Mesodermal cell (in vitro differentiated cells): ENCODE data around the gene TULP3.

Experiments used
- H3K27ac ChIP-seq: 2 replicates; pipeline ENCODE4 v1.7.0; 2013; ENCODE audit warnings: mild to moderate bottlenecking, low read depth, low read length, moderate library complexity; ENCODE audit not compliant: severe bottlenecking
- H3K36me3 ChIP-seq: 2 replicates; pipeline ENCODE4 v1.7.1; 2013; ENCODE audit warnings: mild to moderate bottlenecking, low read length, moderate library complexity; ENCODE audit not compliant: control insufficient read depth, insufficient read depth
- H3K4me1 ChIP-seq: one replicate; pipeline ENCODE4 v1.7.1; 2013; ENCODE audit warnings: mild to moderate bottlenecking, low read length; ENCODE audit not compliant: insufficient read depth, control insufficient read depth, poor library complexity, severe bottlenecking
- H3K4me3 ChIP-seq: 2 replicates; pipeline ENCODE4 v1.7.0; 2013; ENCODE audit warnings: low read length, control low read depth, mild to moderate bottlenecking; ENCODE audit not compliant: insufficient read depth, poor library complexity, severe bottlenecking; ENCODE audit errors: extremely low read depth
- H3K9me3 ChIP-seq: 2 replicates; pipeline ENCODE4 v1.7.1; 2013; ENCODE audit warnings: mild to moderate bottlenecking, low read length, moderate library complexity; ENCODE audit not compliant: control insufficient read depth
- WGBS, 2 experiments: methylation state at CpG; one replicate each; pipeline ENCODE4 v1.1.5; 2013; ENCODE audit warnings: missing lambda C conversion rate in 2 of 2; ENCODE audit not compliant: insufficient coverage in 2 of 2; 5-methylcytosine and 5-hydroxymethylcytosine counted together

The TULP3 gene

GRCh38 chr12:2877047-2877952 lies 13.4 kb upstream of the TULP3 start, which contains the start of the genes FOXM1 and RHNO1:
Gene FOXM1, minus strand, starts transcription at chr12:2877174. Its CDS starts 2,696 bp downstream, at chr12:2874478.
Gene RHNO1, plus strand, starts transcription at chr12:2877223. Its CDS starts 8,144 bp downstream, at chr12:2885367.
- Histone ChIP-seq H3K9me3 (no peaks in the 10 kb centered on the region), H3K27ac (peak within 1 kb of the TSS; percentile 90), H3K36me3 (peaks cover 40% of the 10 kb centered on the region), H3K4me3 (peak within 1 kb of the TSS; percentile 92), H3K4me1 (peaks cover 4% of the 10 kb centered on the region)
- WGBS, 2 experiments: 1% methylated on average over 49 to 54 of the region's 70 CpGs

GRCh38 chr12:2877953-2878732 lies 12.5 kb upstream of the TULP3 start:
- H3K4me3 ChIP-seq: peak overlapping the region; percentile 92
- no peaks in the 10 kb centered on the region for H3K9me3 ChIP-seq

DNA sequence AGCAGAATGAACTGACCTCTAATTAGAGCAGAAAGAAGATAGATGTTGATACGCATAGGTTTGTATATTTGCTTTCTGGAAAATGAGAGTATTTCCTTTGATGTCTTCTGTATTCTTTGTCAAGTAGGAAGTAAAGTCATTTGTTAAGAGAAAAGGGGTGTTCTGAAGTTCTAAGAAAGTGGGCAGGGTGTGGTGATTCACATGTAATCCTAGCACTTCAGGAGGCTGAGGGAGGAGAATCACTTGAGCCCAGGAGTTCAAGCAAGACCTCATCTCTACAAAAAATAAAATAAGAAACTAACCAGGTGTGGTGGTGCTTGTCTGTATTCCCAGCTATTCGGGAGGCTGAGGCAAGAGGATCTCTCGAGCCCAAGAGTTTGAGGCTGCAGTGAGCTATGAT lies 10.8 kb upstream of the TULP3 start:
- no peaks in the 10 kb centered on the region for H3K9me3 ChIP-seq
- no peak overlapping the region for H3K27ac ChIP-seq
- H3K4me3 ChIP-seq: no peak overlapping the region
- peaks cover 4% of the 10 kb centered on the region for H3K4me1 ChIP-seq
- 91 to 100% methylated on average over 1 of the region's 3 CpGs for WGBS, 2 experiments
- H3K36me3 ChIP-seq: peaks cover 21% of the 10 kb centered on the region

More at GRCh38 chr12:2877953-2878732, 12.5 kb upstream of the TULP3 start:
- WGBS, 2 experiments: 22 to 30% methylated on average over 8 to 14 of the region's 16 CpGs
- peaks cover 34% of the 10 kb centered on the region for H3K36me3 ChIP-seq
- peak overlapping the region; percentile 90 for H3K27ac ChIP-seq
- H3K4me1 ChIP-seq: peaks cover 4% of the 10 kb centered on the region

DNA sequence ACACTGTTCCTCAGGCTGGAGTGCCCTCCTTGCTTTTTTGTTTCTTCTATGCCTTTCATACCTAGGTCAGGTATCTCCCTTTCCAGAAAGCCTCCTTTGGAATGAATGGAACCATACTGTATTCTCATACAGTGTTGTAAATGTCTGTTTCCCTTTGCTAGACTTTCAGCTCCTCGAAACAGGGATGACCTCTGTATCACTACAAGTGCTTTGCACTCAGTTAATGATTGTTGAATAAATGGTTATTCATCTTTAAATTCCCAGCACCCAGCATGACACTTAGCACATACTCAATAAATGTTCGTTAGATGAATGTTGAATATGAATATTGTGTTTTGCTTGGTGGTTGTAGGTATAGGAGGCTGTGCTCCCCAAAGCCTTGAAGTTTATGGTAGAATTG lies 5.9 kb upstream of the TULP3 start:
- peaks cover 58% of the 10 kb centered on the region for H3K36me3 ChIP-seq

DNA sequence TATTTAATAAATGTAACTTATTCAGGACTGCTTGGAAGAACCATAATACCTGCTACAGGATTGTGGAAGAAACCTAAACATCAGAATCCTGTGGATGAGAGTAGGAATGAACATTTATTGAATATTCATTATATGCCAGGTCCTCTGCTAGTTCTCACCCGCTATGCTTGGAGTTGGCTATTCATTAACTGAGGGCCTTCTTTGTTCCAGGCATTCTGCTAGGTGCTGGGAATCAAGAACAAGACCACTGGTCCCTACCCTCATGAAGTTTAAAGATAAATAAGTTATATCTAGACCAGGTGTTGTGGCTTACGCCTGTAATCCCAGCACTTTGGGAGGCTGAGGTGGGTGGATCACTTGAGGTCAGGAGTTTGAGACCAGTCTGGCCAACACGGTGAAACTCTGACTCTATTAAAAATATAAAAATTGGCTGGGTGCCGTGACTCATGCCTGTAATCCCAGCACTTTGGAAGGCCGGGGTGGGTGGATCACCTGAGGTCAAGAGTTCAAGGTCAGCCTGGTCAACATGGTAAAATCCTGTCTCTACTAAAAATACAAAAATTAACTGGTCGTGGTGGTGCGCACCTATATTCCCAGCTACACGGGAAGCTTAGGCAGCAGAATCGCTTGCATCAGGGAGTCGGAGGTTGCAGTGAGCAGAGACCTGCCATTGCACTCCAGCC lies 3.8 kb upstream of the TULP3 start:
- peaks cover 44% of the 10 kb centered on the region for H3K36me3 ChIP-seq
- no peak overlapping the region for H3K4me3 ChIP-seq
- H3K9me3 ChIP-seq: no peaks in the 10 kb centered on the region
- H3K4me1 ChIP-seq: no peaks in the 10 kb centered on the region
- 93 to 96% methylated on average over 7 to 8 of the region's 10 CpGs for WGBS, 2 experiments
- no peak overlapping the region for H3K27ac ChIP-seq

More for the DNA sequence above, 5.9 kb upstream of the TULP3 start:
- H3K4me3 ChIP-seq: no peak overlapping the region
- no peaks in the 10 kb centered on the region for H3K4me1 ChIP-seq
- WGBS, 2 experiments: no CpG with 5 or more reads among the region's 2 CpGs
- no peak overlapping the region for H3K27ac ChIP-seq
- H3K9me3 ChIP-seq: no peaks in the 10 kb centered on the region

DNA sequence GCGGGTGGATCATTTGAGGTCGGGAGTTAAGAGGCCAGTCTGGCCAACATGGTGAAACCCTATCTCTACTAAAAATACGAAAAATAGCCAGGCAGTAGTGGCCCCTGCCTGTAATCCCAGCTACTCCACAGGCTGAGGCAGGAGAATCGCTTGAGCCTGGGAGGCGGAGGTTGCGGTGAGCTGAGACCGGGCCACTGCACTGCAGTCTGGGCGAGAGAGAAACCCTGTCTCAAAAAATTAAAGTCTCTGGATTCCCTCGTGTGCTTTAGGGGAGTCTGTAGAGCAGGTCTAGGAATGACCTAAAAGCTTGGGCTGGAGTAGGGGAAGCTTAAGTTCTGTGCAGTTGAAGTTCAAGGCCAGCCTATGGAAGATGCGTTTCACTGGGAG lies 697 bp upstream of the TULP3 start:
- Histone ChIP-seq H3K36me3 (peaks cover 41% of the 10 kb centered on the region), H3K4me1 (no peaks in the 10 kb centered on the region), H3K9me3 (no peaks in the 10 kb centered on the region), H3K27ac (peak overlapping the region; percentile 86), H3K4me3 (peak overlapping the region; percentile 80)
- WGBS, 2 experiments: 83 to 88% methylated on average over 9 to 10 of the region's 10 CpGs

DNA sequence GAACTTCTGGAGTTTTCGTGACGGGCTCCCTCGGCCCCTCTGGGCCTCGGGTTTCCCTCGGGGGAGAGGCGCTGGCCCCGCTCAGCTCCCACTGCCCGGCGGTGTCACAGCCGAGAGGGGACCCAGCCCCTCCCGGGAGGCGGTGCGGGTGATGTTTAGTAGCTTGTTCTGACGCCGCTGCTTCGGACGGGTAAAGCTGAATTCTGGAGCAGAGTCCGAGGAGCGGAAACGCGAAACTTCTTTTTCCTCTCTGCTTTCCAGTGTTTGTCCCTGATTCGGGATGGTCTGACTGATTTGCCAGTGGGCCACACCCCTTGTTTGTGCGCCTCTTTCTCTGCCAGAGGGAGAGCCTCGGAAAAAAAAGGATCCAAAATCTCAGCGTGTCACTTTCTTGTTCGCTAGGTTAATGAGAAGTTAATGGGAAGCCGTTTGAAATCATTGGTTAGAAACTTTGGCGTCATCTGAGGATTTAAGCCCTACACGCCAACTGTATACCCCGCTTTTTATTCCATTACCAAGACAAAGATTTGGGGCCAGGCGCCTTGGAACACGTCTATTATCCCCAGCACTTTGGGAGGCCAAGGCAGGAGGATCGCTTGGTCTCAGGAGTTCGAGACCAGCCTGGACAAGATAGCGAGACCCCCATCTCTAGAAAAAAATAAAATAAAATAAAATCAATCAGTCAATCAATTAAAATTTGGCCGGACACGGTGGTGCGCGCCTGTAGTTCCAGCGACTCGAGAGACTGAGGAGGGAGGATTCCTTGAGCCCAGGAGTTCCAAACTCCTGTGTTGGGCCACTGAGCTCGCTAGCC lies 756 bp downstream of the TULP3 start:
- Histone ChIP-seq H3K9me3 (no peaks in the 10 kb centered on the region), H3K4me3 (peak overlapping the region; percentile 80), H3K27ac (peak overlapping the region; percentile 86), H3K36me3 (peaks cover 33% of the 10 kb centered on the region), H3K4me1 (no peaks in the 10 kb centered on the region)
- WGBS, 2 experiments: 28 to 31% methylated on average over 33 to 36 of the region's 42 CpGs

GRCh38 chr12:2892246-2892645 lies 1.6 kb downstream of the TULP3 start:
- peak overlapping the region; percentile 80 for H3K4me3 ChIP-seq

DNA sequence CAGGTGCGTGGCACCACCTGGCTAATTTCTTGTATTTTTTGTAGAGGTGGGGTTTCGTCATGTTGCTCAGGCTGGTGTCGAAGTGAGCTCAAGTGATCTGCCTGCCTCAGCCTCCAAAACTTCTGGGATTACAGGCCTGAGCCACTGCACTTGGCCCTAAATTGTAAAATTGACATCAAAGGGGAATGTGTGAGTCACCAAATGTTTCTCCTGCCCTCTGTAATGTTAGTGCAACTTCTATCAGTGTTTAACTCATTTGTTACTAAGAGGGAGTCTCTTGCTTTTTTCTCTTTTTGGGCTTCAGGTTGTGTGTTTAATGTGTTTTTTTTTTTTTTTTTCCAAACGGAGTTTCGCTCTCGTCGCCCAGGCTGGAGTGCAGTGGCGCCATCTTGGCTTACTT lies 2.3 kb downstream of the TULP3 start:
- Histone ChIP-seq H3K4me3 (no peak overlapping the region), H3K27ac (peak overlapping the region; percentile 29), H3K4me1 (no peaks in the 10 kb centered on the region)

More at GRCh38 chr12:2892246-2892645, 1.6 kb downstream of the TULP3 start:
- Histone ChIP-seq H3K4me1 (no peaks in the 10 kb centered on the region), H3K36me3 (peaks cover 29% of the 10 kb centered on the region), H3K9me3 (no peaks in the 10 kb centered on the region), H3K27ac (no peak overlapping the region)
- 85 to 88% methylated on average over 6 to 10 of the region's 12 CpGs for WGBS, 2 experiments

More for the DNA sequence above, 2.3 kb downstream of the TULP3 start:
- H3K36me3 ChIP-seq: peaks cover 26% of the 10 kb centered on the region
- 75 to 95% methylated on average over 3 to 8 of the region's 8 CpGs for WGBS, 2 experiments
- H3K9me3 ChIP-seq: no peaks in the 10 kb centered on the region
